Lung (tissue), 12 donors: Measurements from ENCODE around the gene TMEM158. TPM values are rescaled to one million over a fixed set of nuclear protein-coding genes. Genes with fewer than 3 reads are reported as not detected.

Experiments
- ATAC-seq: fragments of 200-7000 bp; cut with Tn5 transposase; one replicate; pipeline ENCODE4 v1.9.1; 2020; ENCODE audit warnings: moderate number of reproducible peaks; ENCODE audit not compliant: insufficient read depth, low FRiP score
- DNase-seq, 3 donors: peaks; one replicate each; pipeline ENCODE4 v3.0.0-alpha.2; 2013 to 2017
- H3K27ac ChIP-seq, 2 donors: one replicate each; pipeline ENCODE4 v1.5.1; 2013; ENCODE audit warnings: mild to moderate bottlenecking in 2 of 2, moderate library complexity in 2 of 2, control low read depth in 1 of 2, inconsistent platforms in 1 of 2, low read depth in 1 of 2, low read length in 1 of 2
- H3K27me3 ChIP-seq, 3 donors: one replicate each; pipeline ENCODE4 v1.5.1; 2013; ENCODE audit warnings: low read length in 2 of 3; ENCODE audit not compliant: control insufficient read depth in 3 of 3, insufficient read depth in 3 of 3
- H3K36me3 ChIP-seq, 4 donors: one replicate each; pipeline ENCODE4 v1.5.1; 2013; ENCODE audit warnings: low read length in 4 of 4, mild to moderate bottlenecking in 1 of 4, moderate library complexity in 1 of 4; ENCODE audit not compliant: control insufficient read depth in 4 of 4, insufficient read depth in 4 of 4
- H3K4me1 ChIP-seq, 5 donors: one replicate each; pipeline ENCODE4 v1.5.1; 2013; ENCODE audit warnings: low read length in 5 of 5, mild to moderate bottlenecking in 2 of 5, moderate library complexity in 1 of 5; ENCODE audit not compliant: control insufficient read depth in 5 of 5, insufficient read depth in 5 of 5
- H3K4me3 ChIP-seq: one replicate; pipeline ENCODE4 v1.5.1; 2013; ENCODE audit warnings: mild to moderate bottlenecking, control low read depth, moderate library complexity
- H3K9ac ChIP-seq, 2 donors: one replicate each; pipeline ENCODE4 v1.5.1; 2013; ENCODE audit warnings: low read length in 2 of 2, control low read depth in 1 of 2; ENCODE audit not compliant: insufficient read depth in 1 of 2
- H3K9me3 ChIP-seq, 4 donors: one replicate each; pipeline ENCODE4 v1.5.1; 2013; ENCODE audit warnings: low read length in 3 of 4, mild to moderate bottlenecking in 1 of 4, moderate library complexity in 1 of 4; ENCODE audit not compliant: control insufficient read depth in 4 of 4, insufficient read depth in 3 of 4
- WGBS, 2 donors: extraction: QIAGEN DNeasy Blood & Tissue Kit; methylation state at CpG; one replicate each; pipeline ENCODE4 v1.1.7; 2013; 5-methylcytosine and 5-hydroxymethylcytosine counted together
- polyA plus RNA-seq, 2 donors: library from polyadenylated mRNA; stranded (reverse); fragments of 200-250 nt; gene quantifications; one replicate each; pipeline ENCODE4 v1.2.1, GENCODE V29; 2013
- total RNA-seq, 2 donors: library from RNA; depleted of rRNA in 1 of 2; stranded (reverse); fragments of >200 nt in 1 of 2; gene quantifications; one replicate each; pipeline ENCODE4 v1.2.1, GENCODE V29; 2014 to 2021
- TF ChIP-seq, protein P1 (sequence below): IDR thresholded peaks from 2 replicates; pipeline ENCODE4 v1.5.1; 2012; ENCODE audit warnings: mild to moderate bottlenecking; ENCODE audit errors: control extremely low read depth, extremely low read depth
- donor health status: control.
- donor health status: control.
- donor health status: Bipolar disorder and iron deficiency.
- donor health status: healthy.
- donor health status: DM: yes; HTN: yes; CAD: no.

Gene TMEM158
- total and polyA plus RNA-seq, 4 donors, result 1.1 to 3.4 (median 1.4) TPM

DNA sequence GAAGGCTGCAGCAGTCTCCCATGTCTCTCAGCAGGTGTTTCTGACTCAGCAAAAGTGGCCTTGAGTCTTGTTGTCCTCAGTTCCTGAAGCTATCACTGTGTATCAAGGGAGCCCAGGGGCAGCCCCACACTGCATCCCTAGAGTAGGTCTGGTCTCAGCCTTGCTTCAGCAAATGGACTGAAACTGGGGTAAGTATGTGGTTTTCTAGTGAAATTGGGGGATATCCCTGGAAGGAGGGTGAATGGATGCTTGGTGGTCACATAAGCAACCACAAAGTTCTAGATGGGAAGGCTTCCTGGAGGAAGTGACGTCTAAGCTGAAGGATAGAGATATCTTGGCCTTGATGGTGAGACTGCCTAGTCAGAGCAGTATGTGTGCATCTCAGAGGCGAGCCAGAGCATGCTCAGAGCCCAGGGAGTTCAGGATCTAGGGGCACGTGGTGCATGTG, 38.4 kb downstream of the TMEM158 start:
- Histone ChIP-seq H3K27me3 (no peaks in the 10 kb centered on the region), H3K36me3 (no peaks in the 10 kb centered on the region), H3K4me3 (no peak overlapping the region), H3K4me1 (peaks cover 0 to 18% (median 0%) of the 10 kb centered on the region in 5 donors), H3K27ac (no peak overlapping the region), H3K9me3 (no peaks in the 10 kb centered on the region), H3K9ac (no peak overlapping the region)
- DNase-seq (no peak), ATAC-seq (no peak)
- TF ChIP-seq, protein P1, sequence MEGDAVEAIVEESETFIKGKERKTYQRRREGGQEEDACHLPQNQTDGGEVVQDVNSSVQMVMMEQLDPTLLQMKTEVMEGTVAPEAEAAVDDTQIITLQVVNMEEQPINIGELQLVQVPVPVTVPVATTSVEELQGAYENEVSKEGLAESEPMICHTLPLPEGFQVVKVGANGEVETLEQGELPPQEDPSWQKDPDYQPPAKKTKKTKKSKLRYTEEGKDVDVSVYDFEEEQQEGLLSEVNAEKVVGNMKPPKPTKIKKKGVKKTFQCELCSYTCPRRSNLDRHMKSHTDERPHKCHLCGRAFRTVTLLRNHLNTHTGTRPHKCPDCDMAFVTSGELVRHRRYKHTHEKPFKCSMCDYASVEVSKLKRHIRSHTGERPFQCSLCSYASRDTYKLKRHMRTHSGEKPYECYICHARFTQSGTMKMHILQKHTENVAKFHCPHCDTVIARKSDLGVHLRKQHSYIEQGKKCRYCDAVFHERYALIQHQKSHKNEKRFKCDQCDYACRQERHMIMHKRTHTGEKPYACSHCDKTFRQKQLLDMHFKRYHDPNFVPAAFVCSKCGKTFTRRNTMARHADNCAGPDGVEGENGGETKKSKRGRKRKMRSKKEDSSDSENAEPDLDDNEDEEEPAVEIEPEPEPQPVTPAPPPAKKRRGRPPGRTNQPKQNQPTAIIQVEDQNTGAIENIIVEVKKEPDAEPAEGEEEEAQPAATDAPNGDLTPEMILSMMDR, result no peak
- 64 to 71% methylated on average over 3 of the region's 3 CpGs for WGBS, 2 donors

DNA sequence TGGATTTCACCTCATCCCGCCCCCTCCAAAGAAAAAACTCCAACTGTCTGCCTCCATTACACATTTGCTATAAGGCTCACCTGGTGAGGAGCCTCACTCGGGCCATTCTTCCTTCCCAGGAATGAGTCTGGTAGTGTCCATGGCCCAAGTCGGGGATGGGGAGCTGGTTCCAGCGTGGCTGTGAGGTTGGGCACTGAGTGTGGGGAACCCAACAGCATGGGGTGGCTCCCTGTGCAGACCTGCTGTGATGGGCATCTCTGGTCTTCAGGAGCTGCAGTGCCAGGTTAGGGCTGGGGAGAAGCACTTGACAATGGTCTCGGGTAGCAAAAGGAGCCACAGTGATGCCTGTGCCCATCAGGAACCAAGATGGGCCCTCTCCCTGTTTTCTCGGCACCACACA, 39.2 kb downstream of the TMEM158 start:
- Histone ChIP-seq H3K4me3 (no peak overlapping the region), H3K27ac (no peak overlapping the region), H3K27me3 (no peaks in the 10 kb centered on the region), H3K4me1 (peaks cover 0 to 18% (median 0%) of the 10 kb centered on the region in 5 donors), H3K9me3 (no peaks in the 10 kb centered on the region), H3K9ac (no peak overlapping the region), H3K36me3 (no peaks in the 10 kb centered on the region)
- 92 to 95% methylated on average over 6 of the region's 6 CpGs for WGBS, 2 donors
- TF ChIP-seq, protein P1, result no peak
- no peak for DNase-seq
- no peak for ATAC-seq

DNA sequence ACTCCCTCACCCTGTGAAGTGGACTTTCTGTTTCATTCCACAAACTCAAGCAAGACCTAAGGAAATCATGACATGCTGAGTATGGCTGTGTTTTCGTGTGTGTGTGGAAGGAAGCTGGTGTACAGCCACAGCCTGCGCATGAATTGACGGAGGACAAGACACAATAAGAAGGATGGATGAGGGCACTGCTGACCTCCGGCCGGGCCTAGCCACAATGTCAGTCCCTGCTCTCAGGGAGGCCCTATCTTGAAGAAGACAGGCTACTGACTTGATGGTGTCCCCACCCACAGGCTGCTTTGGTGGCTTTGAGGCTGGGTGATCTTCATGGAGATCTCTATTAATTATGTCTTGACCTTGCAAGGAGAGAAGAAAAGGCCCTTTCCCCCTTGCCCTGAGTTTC, 40.6 kb downstream of the TMEM158 start:
- TF ChIP-seq, protein P1, result no peak
- DNase-seq (no peak), ATAC-seq (no peak)
- Histone ChIP-seq H3K4me1 (peaks cover 0 to 18% (median 4%) of the 10 kb centered on the region in 5 donors), H3K27ac (no peak overlapping the region), H3K4me3 (no peak overlapping the region), H3K36me3 (no peaks in the 10 kb centered on the region), H3K9me3 (no peaks in the 10 kb centered on the region), H3K27me3 (no peaks in the 10 kb centered on the region), H3K9ac (no peak overlapping the region)
- WGBS, 2 donors, result 89 to 91% methylated on average over 5 of the region's 5 CpGs

DNA sequence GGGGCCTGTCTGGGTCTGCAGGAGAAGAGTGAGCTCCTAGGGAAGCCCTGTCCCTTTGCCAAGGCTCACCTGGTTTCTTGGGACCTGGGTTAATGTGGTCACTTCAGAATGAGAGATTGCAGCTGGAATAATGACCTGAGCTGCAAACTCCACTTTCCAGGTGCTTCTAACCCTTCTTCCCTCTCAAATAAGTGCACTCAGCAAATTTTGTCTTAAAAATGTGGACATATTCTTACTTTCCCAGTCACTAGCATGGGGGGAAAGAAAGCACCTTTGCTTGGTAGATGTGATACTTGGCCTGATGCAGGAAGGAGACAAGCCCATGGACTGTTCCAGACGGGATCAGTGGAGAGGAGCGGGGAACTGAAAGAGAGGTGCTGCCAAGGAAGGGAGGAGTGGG, 41.0 kb downstream of the TMEM158 start:
- TF ChIP-seq, protein P1, result no peak
- no peak for ATAC-seq
- 87 to 95% methylated on average over 2 of the region's 2 CpGs for WGBS, 2 donors

More for the DNA sequence above, 41.0 kb downstream of the TMEM158 start:
- DNase-seq, result no peak
- no peak overlapping the region for H3K9ac ChIP-seq
- no peaks in the 10 kb centered on the region for H3K36me3 ChIP-seq
- H3K4me3 ChIP-seq, result no peak overlapping the region
- no peaks in the 10 kb centered on the region for H3K9me3 ChIP-seq
- H3K27ac ChIP-seq, result no peak overlapping the region
- peaks cover 0 to 18% (median 4%) of the 10 kb centered on the region in 5 donors for H3K4me1 ChIP-seq
- no peaks in the 10 kb centered on the region for H3K27me3 ChIP-seq
